ENCODE measurements around the gene GRHPR.

GRHPR gene

GRCh38 chr9:37446401-37446800, 23.9 kb downstream of the GRHPR start:
- FAIRE-seq: no peak
- TF ChIP-seq CTCF (IDR thresholded peaks at IDR 0.05; ENCODE audit: insufficient read depth, missing control alignments): no peak
- no peak for DNase-seq (ENCODE audit: insufficient read length, low spot score)

- TF ChIP-seq CTCF (IDR thresholded peaks at IDR 0.05; ENCODE audit: insufficient read depth, missing control alignments): no peak
- no peak for FAIRE-seq
- no peak for DNase-seq (ENCODE audit: insufficient read length, low spot score)
These were observed 24.6 kb downstream of the GRHPR start for GRCh38 chr9:37447111-37447510.

- TF ChIP-seq CTCF (IDR thresholded peaks at IDR 0.05; ENCODE audit: insufficient read depth, missing control alignments): peak; percentile 21
- no peak for FAIRE-seq
- DNase-seq (ENCODE audit: insufficient read length, low spot score): no peak
These were observed 27.6 kb downstream of the GRHPR start for GRCh38 chr9:37449862-37450632.

- DNase-seq (ENCODE audit: insufficient read length, low spot score) (no peak), FAIRE-seq (no peak)
- TF ChIP-seq CTCF (IDR thresholded peaks at IDR 0.05; ENCODE audit: insufficient read depth, missing control alignments): no peak
These were observed 29.1 kb downstream of the GRHPR start for GRCh38 chr9:37451628-37452027.

- DNase-seq (ENCODE audit: insufficient read length, low spot score): no peak
- TF ChIP-seq CTCF (IDR thresholded peaks at IDR 0.05; ENCODE audit: insufficient read depth, missing control alignments): no peak
- no peak for FAIRE-seq
These were observed 30.1 kb downstream of the GRHPR start for GRCh38 chr9:37452611-37453010.

- DNase-seq (ENCODE audit: insufficient read length, low spot score): no peak
These were observed 31.3 kb downstream of the GRHPR start for GRCh38 chr9:37453827-37454226.

More at GRCh38 chr9:37453827-37454226, 31.3 kb downstream of the GRHPR start:
- TF ChIP-seq CTCF (IDR thresholded peaks at IDR 0.05; ENCODE audit: insufficient read depth, missing control alignments): no peak
- FAIRE-seq: no peak
